AG04449 (cell line): ENCODE data around the gene FCHSD2.

Experiments used
- CTCF ChIA-PET: fragments of 350-600 bp; formaldehyde crosslinking; extraction: SDS; loops from one replicate; lab custom pipeline; 2021; ENCODE audit warnings: antibody characterized with exemption; lab: Yijun Ruan, JAX
- POLR2A ChIA-PET: fragments of 400-600, 350-600 bp; formaldehyde crosslinking; extraction: SDS; loops from one replicate; lab custom pipeline; 2020; ENCODE audit warnings: antibody characterized with exemption, inconsistent platforms; lab: Yijun Ruan, JAX
- DNase-seq: peaks from one replicate; pipeline ENCODE4 v3.0.0-alpha.2; 2010; ENCODE audit warnings: low read depth, low spot score
- H3K4me3 ChIP-seq: 2 replicates; pipeline ENCODE4 v1.5.1; 2011; ENCODE audit warnings: low read depth, mild to moderate bottlenecking, control low read depth, low read length
- CTCF ChIP-seq: IDR thresholded peaks from one replicate; pipeline ENCODE4 v1.5.1; 2011; ENCODE audit warnings: mild to moderate bottlenecking, moderate library complexity, low read length, control low read depth, inconsistent platforms; ENCODE audit not compliant: insufficient read depth; ENCODE audit errors: missing control alignments

Gene FCHSD2

GRCh38 chr11:72885749-72886609, 256.1 kb downstream of the FCHSD2 start:
- H3K4me3 ChIP-seq, result no peak overlapping the region
- no peak for TF ChIP-seq CTCF
- ChIA-PET POLR2A (no interaction called here), CTCF (interaction anchor here (1.3 kb wide), 1 partner anchor 293 kb away, joined by 4 read pairs; no protein-coding TSS in a partner anchor)
- no peak for DNase-seq

- DNase-seq, result no peak
- ChIA-PET POLR2A (no interaction called here), CTCF (interaction anchor here (1.4 kb wide), 1 partner anchor 44 kb away, joined by 4 read pairs; no protein-coding TSS in a partner anchor)
- no peak for TF ChIP-seq CTCF
- H3K4me3 ChIP-seq, result no peak overlapping the region
These were observed 266.0 kb downstream of the FCHSD2 start for GRCh38 chr11:72876147-72876546.

- POLR2A ChIA-PET, result no interaction called here
- no peak overlapping the region for H3K4me3 ChIP-seq
- CTCF ChIA-PET, result interaction anchor here (1.3 to 1.4 kb wide), 2 partner anchors 15 to 44 kb away, joined by 4 to 6 read pairs; no protein-coding TSS in a partner anchor
- TF ChIP-seq CTCF, result no peak
- no peak for DNase-seq
These were observed 266.4 kb downstream of the FCHSD2 start for GRCh38 chr11:72875736-72876135.

- no peak overlapping the region for H3K4me3 ChIP-seq
- POLR2A ChIA-PET, result interaction anchor here (0.6 kb wide), 1 partner anchor 28 kb away, joined by 3 read pairs; no protein-coding TSS in a partner anchor
- TF ChIP-seq CTCF, result no peak
- no peak for DNase-seq
- CTCF ChIA-PET, result interaction anchor here (0.9 kb wide), 1 partner anchor 8 kb away, joined by 3 read pairs; no protein-coding TSS in a partner anchor
These were observed 270.1 kb downstream of the FCHSD2 start for GRCh38 chr11:72872012-72872411.

GRCh38 chr11:72871119-72871518, 271.0 kb downstream of the FCHSD2 start:
- ChIA-PET CTCF (interaction anchor here (0.6 to 1.6 kb wide), 3 partner anchors 8 to 459 kb away, joined by 3 to 5 read pairs (median 3); no protein-coding TSS in a partner anchor), POLR2A (no interaction called here)
- no peak overlapping the region for H3K4me3 ChIP-seq
- TF ChIP-seq CTCF, result no peak
- no peak for DNase-seq

- TF ChIP-seq CTCF, result no peak
- ChIA-PET CTCF (no interaction called here), POLR2A (no interaction called here)
- H3K4me3 ChIP-seq, result no peak overlapping the region
- no peak for DNase-seq
These were observed 272.3 kb downstream of the FCHSD2 start for GRCh38 chr11:72869831-72870230.
